Embryonic facial prominence (tissue), 1 donor: ENCODE data around the gene STIP1.
"Not testable (repeated sequence)": the region's sequence is repeated elsewhere in the genome, so short reads cannot be mapped to it uniquely, and the experiment has no call there.

Experiments used
- DNase-seq: peaks from one replicate; pipeline ENCODE4 v3.0.0-alpha.2; 2016; ENCODE audit errors: extremely low spot score

Gene STIP1

GRCh38 chr11:64237484-64237951 is 51.5 kb downstream of the STIP1 start:
- no peak for DNase-seq

DNA sequence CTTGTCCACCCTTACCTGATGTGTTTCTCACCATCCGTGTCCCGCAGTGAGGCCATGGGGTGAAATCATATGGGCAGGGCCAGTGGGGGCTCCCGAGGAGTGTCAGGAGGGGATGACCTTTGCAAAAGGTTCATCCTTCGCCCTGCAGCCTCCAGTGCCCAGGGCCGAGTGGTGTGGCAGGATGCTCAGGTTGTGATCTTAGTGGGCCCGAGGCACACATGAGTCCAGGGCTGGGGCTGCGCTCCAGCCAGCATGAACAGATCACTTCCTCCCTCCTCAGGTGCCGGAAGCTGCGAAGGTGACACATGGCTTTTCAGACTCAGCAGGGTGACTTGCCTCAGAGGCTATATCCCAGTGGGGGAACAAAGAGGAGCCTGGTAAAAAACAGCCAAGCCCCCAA is 52.1 kb downstream of the STIP1 start:
- DNase-seq: no peak

DNA sequence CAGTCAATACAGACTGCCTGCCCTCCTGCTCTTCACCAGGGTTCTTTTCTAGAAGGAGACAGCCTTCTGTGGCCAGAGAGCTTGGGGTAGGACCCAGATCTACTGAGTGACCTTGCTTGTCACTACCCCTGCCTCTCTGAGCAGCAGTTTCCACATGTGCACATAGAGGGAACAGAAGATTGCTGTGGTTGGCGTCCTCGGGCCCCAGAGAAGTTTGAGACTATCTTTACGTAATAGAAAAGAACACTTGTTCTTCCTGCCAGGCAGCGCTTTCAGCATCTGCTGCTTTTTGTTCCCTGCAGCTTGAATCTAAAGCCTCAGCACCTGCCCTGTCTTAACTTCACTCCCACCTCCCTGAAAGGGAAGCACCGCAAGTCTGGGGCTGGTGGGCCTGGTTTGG is 53.0 kb downstream of the STIP1 start:
- no peak for DNase-seq

GRCh38 chr11:64239662-64240434 is 53.9 kb downstream of the STIP1 start:
- DNase-seq: no peak

- peak; percentile 92 for DNase-seq
These were observed 54.7 kb downstream of the STIP1 start, which contains the start of gene FKBP2 for GRCh38 chr11:64240435-64241240. FKBP2 (plus strand) TSS chr11:64241095; CDS start chr11:64242388, 1,293 bp downstream.

DNA sequence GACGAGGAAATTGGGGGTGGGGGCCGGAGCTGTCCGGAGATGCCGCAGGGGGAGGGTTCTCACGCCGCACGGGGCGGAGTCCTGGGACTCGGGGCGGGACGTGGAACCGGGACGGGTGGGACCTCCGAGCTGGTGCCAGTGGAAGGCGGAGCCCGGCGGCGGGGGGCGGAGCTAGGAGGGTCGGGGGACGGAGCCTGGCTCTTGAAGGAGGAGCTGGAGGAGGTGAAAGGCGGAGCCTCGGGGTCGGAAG is 55.2 kb downstream of the STIP1 start:
- DNase-seq: peak; percentile 99

- DNase-seq: no peak
These were observed 55.8 kb downstream of the STIP1 start for GRCh38 chr11:64241491-64242374.

DNA sequence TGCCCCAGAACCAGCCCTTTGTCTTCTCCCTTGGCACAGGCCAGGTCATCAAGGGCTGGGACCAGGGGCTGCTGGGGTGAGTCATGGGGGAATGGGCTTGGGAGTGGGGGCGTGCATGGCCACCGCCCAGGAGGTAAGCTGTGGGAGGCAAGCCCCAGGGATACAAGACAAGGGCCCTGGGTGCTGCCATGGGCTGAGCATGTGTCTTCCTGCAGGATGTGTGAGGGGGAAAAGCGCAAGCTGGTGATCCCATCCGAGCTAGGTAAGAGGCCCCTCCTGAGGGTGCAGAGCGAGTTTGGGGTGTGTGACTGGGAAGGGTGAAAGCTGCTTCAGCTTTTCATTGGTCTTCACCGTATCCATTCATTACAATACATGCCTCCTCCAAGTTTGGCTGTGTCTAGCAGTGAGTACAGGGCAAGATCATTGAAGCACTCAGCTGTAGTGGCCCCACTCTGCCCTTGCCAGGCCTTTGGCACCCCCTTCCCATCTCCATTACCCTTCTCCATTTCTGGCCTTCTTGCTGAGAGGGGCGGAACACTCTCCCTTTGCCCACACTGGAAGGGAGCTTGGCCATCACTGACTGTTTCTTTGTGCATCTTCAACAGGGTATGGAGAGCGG is 57.4 kb downstream of the STIP1 start:
- DNase-seq: no peak

DNA sequence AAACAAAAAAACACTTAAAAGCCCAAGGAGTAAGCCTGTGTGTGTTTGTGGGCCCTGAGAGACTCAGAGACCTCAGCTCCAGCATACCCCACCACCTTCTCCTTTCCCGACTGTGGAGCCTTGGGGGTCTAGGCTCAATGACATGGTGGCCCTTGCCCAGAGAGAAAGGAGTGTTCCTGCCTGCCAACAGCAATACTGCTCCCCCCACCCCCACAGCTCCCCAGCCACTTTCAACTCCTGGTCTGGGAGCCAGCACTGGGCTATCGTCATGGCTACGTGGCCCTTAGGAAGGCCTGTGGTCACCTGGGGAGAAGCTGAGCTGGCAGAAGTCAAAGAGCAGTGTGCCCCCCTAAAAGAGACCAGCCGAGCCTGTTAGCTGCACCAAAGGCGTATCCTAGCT is 58.1 kb downstream of the STIP1 start:
- no peak for DNase-seq

DNA sequence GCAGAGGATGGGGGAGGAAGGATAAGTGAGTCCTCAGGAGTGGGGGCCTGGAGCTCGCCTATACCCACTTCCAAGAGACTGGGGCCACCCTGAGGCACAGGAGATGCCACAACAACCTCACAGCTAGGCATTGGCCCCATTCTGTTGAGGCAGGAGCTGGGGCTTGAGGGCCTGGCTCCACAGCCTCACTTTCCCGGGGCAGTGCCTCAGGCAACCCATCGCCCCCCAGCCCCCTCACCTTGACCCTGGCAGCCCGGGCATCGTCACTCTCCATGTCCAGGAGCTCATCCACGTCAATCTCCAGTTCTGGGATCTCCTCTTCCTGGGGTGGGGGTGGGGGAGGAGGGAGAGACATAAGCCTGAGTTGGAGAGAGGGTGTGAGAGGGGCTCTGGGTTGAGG is 59.0 kb downstream of the STIP1 start:
- no peak for DNase-seq

DNA sequence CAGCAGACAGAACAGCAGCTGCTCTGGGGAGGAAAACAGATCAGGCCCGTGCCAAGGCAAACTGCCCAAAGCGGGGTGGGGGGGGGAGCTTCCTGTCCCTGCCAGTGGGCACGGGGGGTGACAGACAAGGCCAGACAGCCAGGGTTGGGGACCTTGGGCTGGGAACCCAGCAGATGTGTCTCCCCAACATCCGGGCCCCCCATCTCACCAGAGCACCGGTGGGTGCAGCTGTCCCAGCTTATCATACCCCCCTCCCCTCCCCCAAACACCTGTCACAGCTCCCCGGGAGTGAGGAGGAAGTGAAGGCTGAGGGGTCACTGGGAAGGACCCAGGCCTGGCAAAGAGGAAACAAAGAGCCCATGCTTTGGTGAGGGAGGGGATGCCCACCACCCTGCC is 59.4 kb downstream of the STIP1 start:
- DNase-seq: no peak

GRCh38 chr11:64245797-64246620 is 60.0 kb downstream of the STIP1 start:
- no peak for DNase-seq

- not testable (repeated sequence) for DNase-seq
These were observed 60.6 kb downstream of the STIP1 start for GRCh38 chr11:64246621-64246870.

GRCh38 chr11:64246871-64247728 is 61.1 kb downstream of the STIP1 start, which contains the start of gene PPP1R14B:
PPP1R14B (minus strand) TSS chr11:64246943; CDS start chr11:64246673, 270 bp downstream.
- peak; percentile 82 for DNase-seq

DNA sequence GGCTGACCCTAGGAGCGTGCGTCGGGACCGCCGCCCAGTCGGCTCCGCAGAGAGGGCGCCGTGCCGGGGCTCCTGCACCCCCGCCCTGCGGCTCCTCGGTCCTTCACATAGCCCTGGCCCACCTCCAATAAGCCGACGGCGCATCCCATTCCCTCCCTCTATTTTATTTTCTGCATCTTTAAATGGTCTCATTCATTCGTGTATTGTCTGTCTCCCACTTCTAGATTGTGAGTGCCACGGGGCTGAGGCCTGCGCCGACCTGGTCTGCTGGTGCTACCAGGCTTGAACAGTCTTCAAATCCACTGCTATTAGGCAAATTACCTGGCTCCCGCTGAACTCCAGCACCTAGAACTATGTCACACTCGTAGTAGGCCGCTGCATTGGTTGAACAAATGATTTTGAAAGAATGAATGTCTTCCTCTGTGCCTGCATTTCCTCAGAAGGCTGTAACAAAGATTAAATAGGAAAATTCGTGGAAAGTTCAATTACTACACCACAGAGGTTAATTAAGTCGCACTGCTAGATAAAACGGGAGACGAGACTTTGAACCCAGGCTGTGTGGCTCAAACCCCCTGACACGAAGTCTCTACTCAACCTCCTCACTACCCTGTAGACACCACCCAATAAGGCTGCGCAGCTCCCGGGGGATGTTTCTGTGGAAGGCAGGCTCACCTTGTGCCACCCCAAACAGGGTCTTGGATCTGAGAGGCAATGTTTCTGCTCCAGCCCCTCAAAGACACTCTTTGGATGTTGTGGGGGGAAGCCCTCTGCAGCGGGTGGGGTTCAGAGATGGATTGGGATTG is 62.0 kb downstream of the STIP1 start:
- no peak for DNase-seq

DNA sequence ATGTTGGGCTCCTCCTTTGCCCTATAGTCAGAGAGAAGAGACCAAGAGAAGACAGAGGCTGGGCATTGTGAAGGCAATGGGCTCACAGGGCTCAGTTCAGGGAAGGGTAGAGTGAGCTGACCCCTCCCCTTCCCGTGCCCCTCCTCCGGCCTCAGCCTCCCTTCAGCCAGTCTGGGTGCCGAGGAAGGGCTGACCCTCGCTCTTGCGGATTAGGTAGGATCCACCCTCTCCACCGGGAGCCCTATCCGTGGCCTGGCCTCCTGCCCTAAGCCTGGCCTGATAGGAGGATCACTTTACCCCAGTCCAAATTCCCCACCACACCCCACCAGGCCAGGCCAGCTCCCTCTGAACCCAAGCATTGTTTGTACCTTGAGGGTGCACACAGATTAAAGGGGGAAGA is 62.6 kb downstream of the STIP1 start:
- DNase-seq: no peak

GRCh38 chr11:64249038-64249437 is 63.1 kb downstream of the STIP1 start:
- no peak for DNase-seq

GRCh38 chr11:64249563-64250414 is 63.8 kb downstream of the STIP1 start:
- no peak for DNase-seq
